SU-DHL-6 (cell line): ENCODE results near the gene AJM1.

ENCODE experiments used
- H2AFZ ChIP-seq: fragments of 200-600 bp; sonication (generic); 2 replicates; pipeline ENCODE4 v1.6.1; 2014; ENCODE audit warnings: low read depth, mild to moderate bottlenecking, moderate library complexity, mixed read lengths, antibody characterized with exemption, low read length; ENCODE audit not compliant: severe bottlenecking
- H3F3A ChIP-seq: fragments of 200-600 bp; shearing (Covaris generic); 2 replicates; pipeline ENCODE4 v1.6.0; 2016; ENCODE audit warnings: antibody characterized with exemption, mild to moderate bottlenecking; ENCODE audit not compliant: insufficient read depth
- H3K27ac ChIP-seq: fragments of 200-600 bp; sonication (generic); 2 replicates; pipeline ENCODE4 v1.5.1; 2016; ENCODE audit warnings: low read depth, mild to moderate bottlenecking, low read length, moderate library complexity, mixed read lengths
- H3K27me3 ChIP-seq: fragments of 200-600 bp; sonication (generic), shearing (Covaris generic); 2 replicates; pipeline ENCODE4 v1.6.0; 2014; ENCODE audit warnings: mild to moderate bottlenecking, low read length
- H3K36me3 ChIP-seq: fragments of 200-600 bp; sonication (generic); 2 replicates; pipeline ENCODE4 v1.6.1; 2014; ENCODE audit warnings: mild to moderate bottlenecking, low read length, mixed read lengths
- H3K4me2 ChIP-seq: fragments of 300-600, 200-600 bp; shearing (Covaris generic), sonication (generic); 2 replicates; pipeline ENCODE4 v1.6.0; 2014; ENCODE audit warnings: low read length, low read depth, mild to moderate bottlenecking; ENCODE audit not compliant: poor library complexity, severe bottlenecking
- H3K4me3 ChIP-seq: fragments of 200-600 bp; sonication (generic); 2 replicates; pipeline ENCODE4 v1.5.1; 2014; ENCODE audit warnings: antibody characterized with exemption, low read length, mild to moderate bottlenecking, mixed read lengths; ENCODE audit not compliant: insufficient read depth, poor library complexity, severe bottlenecking
- H3K79me2 ChIP-seq: fragments of 200-600 bp; sonication (generic); 2 replicates; pipeline ENCODE4 v1.6.1; 2014; ENCODE audit warnings: mild to moderate bottlenecking, low read length, moderate library complexity; ENCODE audit not compliant: insufficient read depth
- H3K9ac ChIP-seq: fragments of 200-600 bp; sonication (generic); 2 replicates; pipeline ENCODE4 v1.7.0; 2014; ENCODE audit warnings: mild to moderate bottlenecking, low read length
- H3K9me2 ChIP-seq: fragments of 200-600 bp; sonication (generic); replicated peaks from 2 replicates; pipeline ENCODE4 v1.6.1; 2014; ENCODE audit warnings: low read length; ENCODE audit not compliant: insufficient read depth
- H3K9me3 ChIP-seq: fragments of 200-600 bp; sonication (generic); 2 replicates; pipeline ENCODE4 v1.6.1; 2014; ENCODE audit warnings: low read length, mixed read lengths; ENCODE audit not compliant: insufficient read depth
- H4K20me1 ChIP-seq: fragments of 200-600 bp; sonication (generic); 2 replicates; pipeline ENCODE4 v1.6.1; 2014; ENCODE audit warnings: low read depth, mild to moderate bottlenecking, antibody characterized with exemption, low read length, moderate library complexity, mixed read lengths
- CTCF ChIP-seq: fragments of 200-600 bp; sonication (generic); IDR thresholded peaks from one replicate; pipeline ENCODE4 v1.5.1; 2017; ENCODE audit warnings: antibody characterized with exemption, mild to moderate bottlenecking, low read length, moderate library complexity; ENCODE audit not compliant: insufficient read depth, poor library complexity, severe bottlenecking
- EZH2phosphoT487 ChIP-seq: fragments of 200-600 bp; sonication (generic), shearing (Covaris generic); conservative IDR thresholded peaks from 2 replicates; pipeline ENCODE4 v1.6.1; 2018; ENCODE audit warnings: mild to moderate bottlenecking, antibody characterized with exemption, low read length, moderate library complexity, mixed read lengths

AJM1 gene

GRCh38 chr9:136838314-136839228, 3.7 kb upstream of the AJM1 start:
- no peak for TF ChIP-seq CTCF
- TF ChIP-seq EZH2phosphoT487 = no peak
- no peak overlapping the region for H3K9ac ChIP-seq
- no peaks in the 10 kb centered on the region for H4K20me1 ChIP-seq

GRCh38 chr9:136839229-136840139, 2.8 kb upstream of the AJM1 start:
- H3K9me3 ChIP-seq = no peaks in the 10 kb centered on the region
- no peaks in the 10 kb centered on the region for H3K79me2 ChIP-seq
- H3K4me3 ChIP-seq = no peak overlapping the region
- no peak overlapping the region for H3K4me2 ChIP-seq
- H2AFZ ChIP-seq = no peak overlapping the region
- H3K9ac ChIP-seq = no peak overlapping the region
- no peak overlapping the region for H3K27ac ChIP-seq
- H3K36me3 ChIP-seq = no peaks in the 10 kb centered on the region
- no peaks in the 10 kb centered on the region for H4K20me1 ChIP-seq
- no peaks in the 10 kb centered on the region for H3K9me2 ChIP-seq
- H3F3A ChIP-seq = no peaks in the 10 kb centered on the region; the same call in 1 of the 2 replicates
- TF ChIP-seq CTCF (no peak), EZH2phosphoT487 (no peak)
- H3K27me3 ChIP-seq = no peaks in the 10 kb centered on the region

More at GRCh38 chr9:136838314-136839228, 3.7 kb upstream of the AJM1 start:
- Histone ChIP-seq H3K9me2 (no peaks in the 10 kb centered on the region), H3K36me3 (no peaks in the 10 kb centered on the region), H2AFZ (no peak overlapping the region), H3K79me2 (no peaks in the 10 kb centered on the region), H3F3A (no peaks in the 10 kb centered on the region; the same call in 1 of the 2 replicates), H3K4me2 (no peak overlapping the region), H3K9me3 (no peaks in the 10 kb centered on the region), H3K27me3 (no peaks in the 10 kb centered on the region), H3K4me3 (no peak overlapping the region), H3K27ac (no peak overlapping the region)

GRCh38 chr9:136840140-136840876, 2.0 kb upstream of the AJM1 start:
- Histone ChIP-seq H3K4me3 (no peak overlapping the region), H3K4me2 (no peak overlapping the region), H3F3A (no peaks in the 10 kb centered on the region; the same call in 1 of the 2 replicates), H3K27ac (no peak overlapping the region), H3K36me3 (no peaks in the 10 kb centered on the region), H4K20me1 (no peaks in the 10 kb centered on the region), H2AFZ (no peak overlapping the region), H3K27me3 (no peaks in the 10 kb centered on the region), H3K9ac (no peak overlapping the region), H3K9me3 (no peaks in the 10 kb centered on the region), H3K79me2 (no peaks in the 10 kb centered on the region), H3K9me2 (no peaks in the 10 kb centered on the region)
- TF ChIP-seq CTCF (no peak), EZH2phosphoT487 (no peak)
